Testis (tissue), 3 donors: ENCODE measurements around the gene XPNPEP1. TPM values are rescaled to one million over a fixed set of nuclear protein-coding genes. Genes with fewer than 3 reads are reported as not detected.

Source experiments
- DNase-seq: peaks from one replicate; pipeline ENCODE4 v3.0.0-alpha.2; 2019
- H3K27ac ChIP-seq, 2 donors: fragments of 200-600 bp; sonication (generic); one replicate each; pipeline ENCODE4 v1.5.1; 2019
- H3K27me3 ChIP-seq: fragments of 200-600 bp; sonication (generic); one replicate; pipeline ENCODE4 v1.5.1; 2019
- H3K36me3 ChIP-seq: fragments of 200-600 bp; sonication (generic); one replicate; pipeline ENCODE4 v1.5.1; 2017; ENCODE audit warnings: low read depth; ENCODE audit errors: missing control alignments
- H3K4me1 ChIP-seq: fragments of 200-600 bp; sonication (generic); one replicate; pipeline ENCODE4 v1.5.1; 2019
- H3K4me3 ChIP-seq, 2 donors: fragments of 200-600 bp; sonication (generic); one replicate each; pipeline ENCODE4 v1.5.1; 2017 to 2019
- H3K9me3 ChIP-seq: fragments of 200-600 bp; sonication (generic); one replicate; pipeline ENCODE4 v1.5.1; 2017
- POLR2A ChIP-seq: fragments of 450-650 bp; IDR thresholded peaks from one replicate; pipeline ENCODE4 v1.6.1; 2017; ENCODE audit warnings: antibody characterized with exemption, mild to moderate bottlenecking, moderate library complexity
- WGBS, 2 donors: methylation state at CpG; one replicate each; pipeline ENCODE4 v1.1.5; 2018; 5-methylcytosine and 5-hydroxymethylcytosine counted together
- intact Hi-C: fragments of 100-400 bp; cut with DNase I; formaldehyde crosslinking; loops from one replicate; pipeline ENCODE4 v1.15.1; 2023; ENCODE audit warnings: low total_unique reads
- polyA plus RNA-seq: library from polyadenylated mRNA; stranded (reverse); fragments of 350-450 nt; fragmentation: Illumina TruSeq; extraction: RNeasy Lipid Tissue Mini Kit (QIAGEN cat#74804); gene quantifications from one replicate; pipeline ENCODE4 v1.2.3, GENCODE V29; 2014; ENCODE audit warnings: low read depth, low replicate concordance; ENCODE audit not compliant: insufficient read depth
- total RNA-seq, 2 donors: library from RNA; depleted of rRNA; stranded (reverse); fragments of >200 nt; gene quantifications; one replicate each; pipeline ENCODE4 v1.2.3, GENCODE V29; 2016
- TF ChIP-seq, protein P1 (sequence below), 3 experiments: fragments of 450-650 bp in 2 of 3; fragments of 200-600 bp in 1 of 3; sonication (generic) in 1 of 3; IDR thresholded peaks; one replicate each; pipeline ENCODE4 v1.5.1; 2016 to 2019; ENCODE audit warnings: antibody characterized with exemption in 3 of 3, mild to moderate bottlenecking in 2 of 3, moderate library complexity in 1 of 3

Gene XPNPEP1
- total and polyA plus RNA-seq, 3 donors from 2014 or later: 55.5 to 118 (median 90.2) TPM

- TF ChIP-seq POLR2A: no peak
- TF ChIP-seq, protein P1, sequence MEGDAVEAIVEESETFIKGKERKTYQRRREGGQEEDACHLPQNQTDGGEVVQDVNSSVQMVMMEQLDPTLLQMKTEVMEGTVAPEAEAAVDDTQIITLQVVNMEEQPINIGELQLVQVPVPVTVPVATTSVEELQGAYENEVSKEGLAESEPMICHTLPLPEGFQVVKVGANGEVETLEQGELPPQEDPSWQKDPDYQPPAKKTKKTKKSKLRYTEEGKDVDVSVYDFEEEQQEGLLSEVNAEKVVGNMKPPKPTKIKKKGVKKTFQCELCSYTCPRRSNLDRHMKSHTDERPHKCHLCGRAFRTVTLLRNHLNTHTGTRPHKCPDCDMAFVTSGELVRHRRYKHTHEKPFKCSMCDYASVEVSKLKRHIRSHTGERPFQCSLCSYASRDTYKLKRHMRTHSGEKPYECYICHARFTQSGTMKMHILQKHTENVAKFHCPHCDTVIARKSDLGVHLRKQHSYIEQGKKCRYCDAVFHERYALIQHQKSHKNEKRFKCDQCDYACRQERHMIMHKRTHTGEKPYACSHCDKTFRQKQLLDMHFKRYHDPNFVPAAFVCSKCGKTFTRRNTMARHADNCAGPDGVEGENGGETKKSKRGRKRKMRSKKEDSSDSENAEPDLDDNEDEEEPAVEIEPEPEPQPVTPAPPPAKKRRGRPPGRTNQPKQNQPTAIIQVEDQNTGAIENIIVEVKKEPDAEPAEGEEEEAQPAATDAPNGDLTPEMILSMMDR (IDR thresholded peaks at IDR 0.05): peak; percentile 46 to 81 (median 75)
- Histone ChIP-seq H3K4me1 (no peaks in the 10 kb centered on the region), H3K36me3 (no peaks in the 10 kb centered on the region), H3K9me3 (no peaks in the 10 kb centered on the region), H3K27me3 (no peaks in the 10 kb centered on the region), H3K27ac (no peak overlapping the region), H3K4me3 (no peak overlapping the region)
- WGBS, 2 donors: 26 to 34% methylated on average over 13 of the region's 13 CpGs
- DNase-seq: peak; percentile 89
- intact Hi-C loops: no loop called here
Measured at GRCh38 chr10:109852475-109853037, 70.8 kb downstream of the XPNPEP1 start.

- WGBS, 2 donors: 58 to 73% methylated on average over 10 of the region's 10 CpGs
- no peak for TF ChIP-seq POLR2A
- TF ChIP-seq, protein P1 (IDR thresholded peaks at IDR 0.05): no peak
- DNase-seq: no peak
Measured at GRCh38 chr10:109851616-109852474, 71.5 kb downstream of the XPNPEP1 start.

DNA sequence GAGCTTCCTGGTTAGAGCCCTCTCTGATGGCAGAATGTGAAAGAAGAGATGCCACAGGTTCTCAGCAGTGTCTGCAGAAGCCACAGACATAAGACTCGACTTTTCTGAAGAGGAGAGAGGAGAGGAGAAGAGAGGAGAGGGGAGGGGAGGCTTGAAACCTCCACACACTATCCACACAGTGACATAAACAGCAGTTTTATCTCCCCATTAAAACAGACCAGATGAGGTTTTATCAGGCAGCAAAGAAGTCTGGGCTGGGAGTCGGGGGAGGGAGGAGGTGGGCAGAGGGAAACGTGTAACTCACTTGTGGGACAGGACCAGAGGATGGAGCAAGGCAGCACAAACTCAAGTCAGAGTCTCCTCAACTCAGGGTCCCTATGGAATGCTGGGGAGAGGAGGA, 76.5 kb downstream of the XPNPEP1 start:
- Histone ChIP-seq H3K4me1 (no peaks in the 10 kb centered on the region), H3K27ac (no peak overlapping the region), H3K4me3 (no peak overlapping the region), H3K27me3 (no peaks in the 10 kb centered on the region), H3K36me3 (no peaks in the 10 kb centered on the region), H3K9me3 (no peaks in the 10 kb centered on the region)
- WGBS, 2 donors: 34 to 44% methylated on average over 3 of the region's 3 CpGs
- DNase-seq: no peak
- TF ChIP-seq POLR2A: no peak
- TF ChIP-seq, protein P1 (IDR thresholded peaks at IDR 0.05): no peak
- intact Hi-C loops: no loop called here

More at GRCh38 chr10:109851616-109852474, 71.5 kb downstream of the XPNPEP1 start:
- no peaks in the 10 kb centered on the region for H3K4me1 ChIP-seq
- H3K4me3 ChIP-seq: no peak overlapping the region
- intact Hi-C loops: no loop called here
- H3K36me3 ChIP-seq: no peaks in the 10 kb centered on the region
- no peaks in the 10 kb centered on the region for H3K9me3 ChIP-seq
- no peak overlapping the region for H3K27ac ChIP-seq
- H3K27me3 ChIP-seq: no peaks in the 10 kb centered on the region

DNA sequence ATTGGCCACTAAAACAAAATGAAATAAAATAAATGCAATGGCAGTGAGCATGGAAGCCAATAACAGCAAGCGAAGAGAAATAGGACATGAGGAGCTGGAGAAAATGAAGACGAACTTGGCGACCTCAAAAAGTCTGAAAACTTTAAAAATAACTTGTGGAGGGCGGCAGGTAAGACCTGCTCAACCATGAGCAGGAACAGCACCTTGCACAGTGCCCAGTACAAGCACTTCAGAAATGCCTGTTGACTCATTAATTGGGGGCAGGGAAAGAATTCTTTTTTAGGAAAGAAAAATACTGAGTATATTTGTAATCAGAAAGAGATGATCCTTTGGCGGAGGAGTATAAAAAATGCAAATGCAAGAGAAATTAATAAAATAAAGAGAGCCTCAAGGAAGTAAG, 78.0 kb downstream of the XPNPEP1 start:
- intact Hi-C loops: no loop called here
- WGBS, 2 donors: 74 to 75% methylated on average over 5 of the region's 5 CpGs
- Histone ChIP-seq H3K36me3 (no peaks in the 10 kb centered on the region), H3K4me3 (no peak overlapping the region), H3K9me3 (no peaks in the 10 kb centered on the region), H3K27ac (no peak overlapping the region), H3K27me3 (no peaks in the 10 kb centered on the region), H3K4me1 (no peaks in the 10 kb centered on the region)
- TF ChIP-seq, protein P1 (IDR thresholded peaks at IDR 0.05): no peak
- no peak for TF ChIP-seq POLR2A
- DNase-seq: no peak
